Common myeloid progenitor, CD34-positive (primary cell): ENCODE data around the gene MAST2.

Experiments
- CTCF ChIA-PET: fragments of 350-600 bp; sonication (Branson Sonifier 250); formaldehyde crosslinking; loops from one replicate; lab custom pipeline; 2021; ENCODE audit warnings: antibody characterized with exemption; lab: Charles Lee
- POLR2A ChIA-PET: fragments of 350-600 bp; sonication (Branson Sonifier 250); formaldehyde crosslinking; loops from one replicate; lab custom pipeline; 2021; ENCODE audit warnings: antibody characterized with exemption; lab: Charles Lee
- DNase-seq, 3 donors: peaks; one replicate each; pipeline versions ENCODE4 v3.0.0 to v3.0.0-alpha.2; 2013
- H3K27ac ChIP-seq, 2 experiments: 1 replicate in 1 of 2; 2 replicates in 1 of 2; pipeline ENCODE4 v1.7.0; 2013; ENCODE audit warnings: inconsistent platforms in 2 of 2, low read length in 2 of 2, mild to moderate bottlenecking in 2 of 2, low read depth in 1 of 2, moderate library complexity in 1 of 2; ENCODE audit not compliant: severe bottlenecking in 2 of 2, insufficient read depth in 1 of 2, poor library complexity in 1 of 2
- H3K27me3 ChIP-seq, 5 experiments: replicated peaks in 2 of 5; 1 replicate in 3 of 5; 2 replicates in 2 of 5; pipeline versions ENCODE4 v1.6.1 to v1.7.0; 2013; ENCODE audit warnings: low read length in 4 of 5, mild to moderate bottlenecking in 2 of 5, moderate library complexity in 2 of 5, inconsistent platforms in 1 of 5; ENCODE audit not compliant: insufficient read depth in 5 of 5, control insufficient read depth in 4 of 5
- H3K36me3 ChIP-seq, 4 experiments: 1 replicate in 2 of 4; 2 replicates in 2 of 4; pipeline versions ENCODE4 v1.6.1 to v1.7.0; 2013; ENCODE audit warnings: low read length in 3 of 4, control low read depth in 1 of 4, mild to moderate bottlenecking in 1 of 4; ENCODE audit not compliant: control insufficient read depth in 4 of 4, insufficient read depth in 4 of 4
- H3K4me1 ChIP-seq, 4 experiments: 1 replicate in 3 of 4; 2 replicates in 1 of 4; pipeline versions ENCODE4 v1.6.1 to v1.7.1; 2013; ENCODE audit warnings: low read length in 3 of 4, mild to moderate bottlenecking in 3 of 4, control low read depth in 1 of 4, inconsistent platforms in 1 of 4, moderate library complexity in 1 of 4; ENCODE audit not compliant: control insufficient read depth in 4 of 4, insufficient read depth in 4 of 4; ENCODE audit errors: control extremely low read depth in 1 of 4
- H3K4me3 ChIP-seq, 7 experiments: 1 replicate in 4 of 7; 2 replicates in 3 of 7; pipeline versions ENCODE4 v1.5.1 to v1.7.0; 2013; ENCODE audit warnings: mild to moderate bottlenecking in 7 of 7, low read length in 6 of 7, moderate library complexity in 6 of 7, inconsistent platforms in 2 of 7, low read depth in 2 of 7, control low read depth in 1 of 7; ENCODE audit not compliant: insufficient read depth in 4 of 7, control insufficient read depth in 1 of 7; ENCODE audit errors: extremely low read depth in 1 of 7
- H3K9me3 ChIP-seq, 5 experiments: 1 replicate in 4 of 5; 2 replicates in 1 of 5; pipeline versions ENCODE4 v1.6.1 to v1.7.1; 2013; ENCODE audit warnings: low read length in 4 of 5, mild to moderate bottlenecking in 2 of 5, inconsistent platforms in 1 of 5, low read depth in 1 of 5, moderate library complexity in 1 of 5; ENCODE audit not compliant: control insufficient read depth in 4 of 5, insufficient read depth in 2 of 5; ENCODE audit errors: control extremely low read depth in 1 of 5
- WGBS: methylation state at CpG from one replicate; pipeline ENCODE4 v1.1.5; 2013; ENCODE audit not compliant: insufficient coverage; 5-methylcytosine and 5-hydroxymethylcytosine counted together

The MAST2 gene

DNA sequence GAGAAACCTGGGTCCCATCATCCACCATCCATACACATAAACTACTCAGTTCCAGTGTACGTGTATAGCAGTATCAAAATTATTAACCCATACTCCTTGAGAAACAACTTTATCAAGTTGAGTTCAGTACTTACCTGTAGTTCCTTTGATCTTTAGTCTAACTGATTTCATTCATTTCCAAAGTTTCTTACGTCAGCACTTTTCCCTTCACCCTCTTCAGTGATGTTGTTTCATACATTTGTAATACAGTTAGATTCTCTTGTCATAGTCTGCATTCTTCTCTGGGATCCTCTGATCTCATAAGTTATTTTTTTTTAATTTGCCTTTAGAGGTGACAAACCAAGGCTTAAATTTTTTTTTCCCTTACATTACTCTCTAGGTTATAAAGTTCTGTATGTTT lies 185.8 kb downstream of the MAST2 start:
- 80% methylated on average over 1 of the region's 2 CpGs for WGBS
- POLR2A ChIA-PET: no interaction called here
- Histone ChIP-seq H3K27me3 (no peaks in the 10 kb centered on the region), H3K9me3 (peaks cover 0 to 7% (median 3%) of the 10 kb centered on the region in 5 experiments), H3K27ac (no peak overlapping the region), H3K4me1 (no peaks in the 10 kb centered on the region), H3K4me3 (no peak overlapping the region), H3K36me3 (peaks cover 0 to 4% (median 0%) of the 10 kb centered on the region in 4 experiments)
- DNase-seq: no peak
- CTCF ChIA-PET: interaction anchor here (1.1 kb wide), 1 partner anchor 11 kb away, joined by 3 read pairs; no protein-coding TSS in a partner anchor

DNA sequence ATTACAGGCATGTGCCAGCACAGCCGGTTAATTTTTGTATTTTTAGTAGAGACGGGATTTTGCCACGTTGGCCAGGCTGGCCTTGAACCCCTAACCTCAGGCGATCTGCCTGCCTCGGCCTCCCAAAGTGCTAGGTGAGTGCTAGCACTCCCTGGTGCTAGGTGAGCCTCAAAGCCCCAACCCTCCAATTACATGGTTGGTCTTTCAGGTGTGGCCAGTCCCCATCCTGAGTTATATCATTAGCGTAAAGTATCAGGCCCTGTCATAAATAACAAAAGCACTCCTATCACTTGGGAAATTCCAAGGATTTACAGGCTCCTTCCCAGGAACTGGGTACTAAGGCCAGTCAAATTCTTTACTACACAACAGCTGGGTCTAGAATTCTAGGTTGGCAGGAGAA lies 191.0 kb downstream of the MAST2 start:
- H3K9me3 ChIP-seq: peaks cover 0 to 7% (median 3%) of the 10 kb centered on the region in 5 experiments
- H3K36me3 ChIP-seq: peaks cover 0 to 9% (median 2%) of the 10 kb centered on the region in 4 experiments
- DNase-seq: no peak
- CTCF ChIA-PET: no interaction called here
- no peak overlapping the region for H3K27ac ChIP-seq
- POLR2A ChIA-PET: interaction anchor here (0.6 kb wide), 1 partner anchor 12 kb away, joined by 11 read pairs; no protein-coding TSS in a partner anchor
- no peaks in the 10 kb centered on the region for H3K27me3 ChIP-seq
- H3K4me3 ChIP-seq: no peak overlapping the region
- WGBS: 96% methylated on average over 6 of the region's 6 CpGs
- H3K4me1 ChIP-seq: no peaks in the 10 kb centered on the region

DNA sequence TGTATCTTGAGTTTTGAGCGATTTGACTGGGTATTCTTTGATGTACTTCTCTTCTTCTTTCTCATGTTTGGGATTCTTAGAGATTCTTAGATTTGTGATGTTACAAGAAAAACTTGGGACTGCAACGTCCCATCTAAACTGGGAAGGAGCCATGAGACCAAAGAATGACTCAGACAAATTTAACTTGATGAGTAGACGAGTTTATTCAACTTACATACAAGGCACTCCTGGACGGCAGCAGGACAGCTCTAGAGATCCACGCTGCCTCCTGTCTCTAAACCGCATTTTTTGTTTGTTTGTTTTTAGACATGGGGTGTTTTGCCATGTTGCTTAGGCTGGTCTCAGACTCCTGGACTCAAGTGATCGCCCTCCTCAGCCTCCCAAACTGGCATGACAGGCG lies 191.9 kb downstream of the MAST2 start:
- WGBS: 96% methylated on average over 4 of the region's 8 CpGs
- Histone ChIP-seq H3K9me3 (peaks cover 0 to 7% (median 0%) of the 10 kb centered on the region in 5 experiments), H3K4me1 (no peaks in the 10 kb centered on the region), H3K27me3 (no peaks in the 10 kb centered on the region), H3K27ac (no peak overlapping the region), H3K4me3 (no peak overlapping the region), H3K36me3 (peaks cover 0 to 12% (median 2%) of the 10 kb centered on the region in 4 experiments)
- ChIA-PET CTCF (no interaction called here), POLR2A (no interaction called here)
- no peak for DNase-seq

DNA sequence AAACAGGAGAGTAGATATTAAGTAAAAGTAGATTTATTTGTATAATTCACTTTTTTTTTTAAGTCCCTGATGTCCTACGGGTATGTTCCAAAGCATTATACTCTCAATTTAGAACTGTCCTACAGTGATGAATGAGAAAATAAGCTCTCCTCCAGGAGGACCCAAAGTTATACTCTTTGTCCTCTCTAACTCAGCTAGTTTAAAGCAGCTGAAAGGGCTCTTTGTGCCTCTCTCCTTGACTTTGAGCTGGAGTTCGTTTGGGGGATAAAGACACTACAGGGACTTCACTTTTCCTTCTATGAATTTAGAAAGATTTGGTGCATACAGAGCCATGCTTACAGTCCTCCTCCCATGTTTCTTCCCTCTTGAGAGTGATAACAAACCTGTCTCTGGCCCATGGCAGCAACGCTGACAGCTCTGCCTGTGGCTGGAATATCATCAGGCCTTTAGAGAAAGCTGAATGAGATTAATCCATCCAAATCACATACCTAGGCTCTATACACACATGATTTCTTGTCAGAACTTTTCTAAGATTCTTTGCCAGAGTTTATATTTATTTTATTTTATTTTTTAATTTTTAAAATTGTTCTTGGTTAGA lies 194.7 kb downstream of the MAST2 start:
- CTCF ChIA-PET: interaction anchor here (1.4 kb wide), 1 partner anchor 39 kb away, joined by 4 read pairs; no protein-coding TSS in a partner anchor

DNA sequence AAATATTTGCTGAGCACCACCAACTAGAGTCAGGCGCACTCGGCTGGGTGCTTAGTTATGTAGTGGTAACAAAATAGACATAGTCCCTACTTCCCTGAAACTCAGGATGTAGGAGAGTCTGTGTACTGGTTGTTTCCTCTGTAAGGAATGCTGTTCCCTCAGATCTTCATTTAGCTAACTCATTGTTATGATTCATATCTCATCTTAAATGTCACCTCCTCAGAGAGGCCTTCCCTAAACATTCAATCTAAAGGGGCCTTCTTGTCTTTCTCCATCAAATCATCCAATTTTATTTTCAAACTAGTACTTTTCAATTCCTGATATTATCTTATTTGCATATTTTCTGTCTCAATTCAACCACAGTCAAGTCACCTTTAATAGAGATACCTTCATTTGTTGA lies 196.1 kb downstream of the MAST2 start:
- no CpG with 5 or more reads among the region's 2 CpGs for WGBS
- POLR2A ChIA-PET: interaction anchor here (0.6 kb wide), 1 partner anchor 1302 kb away, joined by 5 read pairs; no protein-coding TSS in a partner anchor
- no peaks in the 10 kb centered on the region for H3K9me3 ChIP-seq
- H3K4me1 ChIP-seq: peaks cover 0 to 4% (median 0%) of the 10 kb centered on the region in 4 experiments
- no peak for DNase-seq
- no peak overlapping the region for H3K4me3 ChIP-seq
- CTCF ChIA-PET: no interaction called here
- H3K36me3 ChIP-seq: peaks cover 3 to 18% (median 6%) of the 10 kb centered on the region in 4 experiments
- no peak overlapping the region for H3K27ac ChIP-seq
- H3K27me3 ChIP-seq: no peaks in the 10 kb centered on the region

More for the DNA sequence above, 194.7 kb downstream of the MAST2 start:
- POLR2A ChIA-PET: no interaction called here
- Histone ChIP-seq H3K27me3 (no peaks in the 10 kb centered on the region), H3K4me1 (peaks cover 0 to 4% (median 0%) of the 10 kb centered on the region in 4 experiments), H3K4me3 (no peak overlapping the region), H3K27ac (no peak overlapping the region), H3K9me3 (no peaks in the 10 kb centered on the region), H3K36me3 (peaks cover 3 to 15% (median 5%) of the 10 kb centered on the region in 4 experiments)
- WGBS: no CpG with 5 or more reads among the region's 3 CpGs
- no peak for DNase-seq

DNA sequence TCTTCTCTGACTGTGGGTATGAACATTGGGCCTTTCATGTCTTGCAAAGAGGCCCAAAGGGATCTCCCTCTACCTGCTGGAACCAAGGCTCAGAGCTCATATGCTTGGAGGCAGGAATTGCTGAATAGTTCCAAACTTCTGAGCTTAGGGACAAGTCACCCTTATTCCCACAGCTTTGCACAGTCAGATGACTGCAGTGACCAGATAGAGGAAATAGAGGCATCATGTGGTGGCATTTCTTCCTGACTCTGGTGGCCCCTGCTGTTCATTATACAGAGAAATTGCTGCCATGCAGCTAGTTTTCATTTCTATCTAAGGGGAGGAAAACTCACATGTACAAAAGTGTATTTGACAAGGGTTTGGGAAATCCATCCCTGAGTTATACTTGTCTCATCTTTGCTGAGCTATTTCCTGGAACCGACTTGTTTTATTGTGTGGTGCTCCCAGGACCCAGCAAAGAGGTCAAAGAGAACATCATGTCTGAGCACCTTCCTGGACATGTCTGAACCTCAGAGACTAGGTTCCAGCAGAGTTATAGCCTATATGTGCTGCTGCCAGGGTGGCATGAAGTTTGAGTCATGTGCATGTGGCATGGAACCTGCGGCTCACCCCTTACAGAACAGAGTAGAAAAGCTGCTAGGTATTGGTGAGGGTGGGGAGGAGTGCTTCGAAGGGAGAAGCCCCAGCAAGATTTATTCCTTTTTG lies 197.8 kb downstream of the MAST2 start:
- Histone ChIP-seq H3K4me1 (peaks cover 0 to 4% (median 0%) of the 10 kb centered on the region in 4 experiments), H3K4me3 (no peak overlapping the region), H3K27me3 (no peaks in the 10 kb centered on the region), H3K36me3 (peaks cover 6 to 27% (median 7%) of the 10 kb centered on the region in 4 experiments), H3K27ac (no peak overlapping the region), H3K9me3 (no peaks in the 10 kb centered on the region)
- WGBS: 100% methylated on average over 1 of the region's 3 CpGs
- ChIA-PET POLR2A (no interaction called here), CTCF (interaction anchor here (1.2 kb wide), 1 partner anchor 11 kb away, joined by 3 read pairs; no protein-coding TSS in a partner anchor)
- DNase-seq: no peak
